Measurements from ENCODE around the gene IL31.

The IL31 gene

DNA sequence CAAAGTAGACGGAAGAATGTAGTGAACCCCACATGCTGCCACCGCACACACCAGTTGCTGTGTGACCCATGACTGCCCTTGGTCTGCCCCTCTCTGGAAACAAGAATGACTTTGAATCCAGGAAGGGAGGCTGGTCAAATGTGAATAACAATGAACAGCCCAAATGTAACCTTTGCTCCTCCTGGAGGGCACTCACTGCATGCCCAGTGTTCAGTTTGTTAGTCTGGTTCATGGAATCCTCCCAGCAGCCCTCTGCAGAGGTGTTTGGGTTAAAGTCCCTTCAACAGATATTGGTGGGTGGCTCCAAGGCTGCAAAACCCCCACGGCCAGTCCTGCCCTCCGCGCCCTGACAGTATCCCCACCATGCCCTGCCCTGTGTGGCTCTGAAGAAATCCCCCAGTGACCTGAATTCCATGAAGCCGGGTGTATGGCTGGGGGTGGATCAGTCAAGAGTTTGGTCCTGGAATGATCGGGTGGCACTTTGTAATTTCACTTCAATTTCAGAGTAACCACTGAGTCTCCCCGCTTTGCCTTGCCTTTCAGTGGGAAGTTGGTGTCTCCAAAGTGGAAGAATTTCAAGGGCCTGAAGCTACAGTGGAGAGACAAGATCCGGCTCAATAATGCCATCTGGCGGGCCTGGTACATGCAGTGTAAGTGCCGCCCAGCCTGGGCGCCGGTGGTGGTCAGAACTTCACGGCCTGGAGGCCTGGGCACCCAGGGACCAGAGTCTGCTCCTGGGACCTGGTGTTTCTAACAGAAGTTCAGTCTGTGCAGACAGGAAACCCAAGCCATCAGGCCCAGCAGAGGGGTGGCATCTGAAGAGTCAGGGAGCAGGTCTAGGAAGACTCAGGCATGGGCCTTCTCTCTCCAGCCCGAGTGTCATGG, 47.1 kb downstream of the IL31 start:
- DNase-seq: no peak

DNA sequence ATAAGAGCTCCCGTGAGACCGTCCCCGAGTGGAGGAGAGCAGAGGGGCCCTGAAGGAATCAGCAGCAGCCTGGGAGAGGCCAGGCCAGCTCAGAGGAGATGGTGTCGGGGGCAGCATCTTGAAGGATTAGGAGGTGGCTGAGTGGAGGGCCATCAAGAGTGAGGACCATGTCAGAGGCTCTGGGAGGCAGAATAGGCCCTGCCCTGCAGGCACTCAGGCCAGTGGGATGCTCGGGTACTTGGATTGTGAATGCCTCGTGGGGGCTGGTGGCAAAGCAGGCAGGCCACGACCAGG, 47.7 kb downstream of the IL31 start:
- DNase-seq: no peak

DNA sequence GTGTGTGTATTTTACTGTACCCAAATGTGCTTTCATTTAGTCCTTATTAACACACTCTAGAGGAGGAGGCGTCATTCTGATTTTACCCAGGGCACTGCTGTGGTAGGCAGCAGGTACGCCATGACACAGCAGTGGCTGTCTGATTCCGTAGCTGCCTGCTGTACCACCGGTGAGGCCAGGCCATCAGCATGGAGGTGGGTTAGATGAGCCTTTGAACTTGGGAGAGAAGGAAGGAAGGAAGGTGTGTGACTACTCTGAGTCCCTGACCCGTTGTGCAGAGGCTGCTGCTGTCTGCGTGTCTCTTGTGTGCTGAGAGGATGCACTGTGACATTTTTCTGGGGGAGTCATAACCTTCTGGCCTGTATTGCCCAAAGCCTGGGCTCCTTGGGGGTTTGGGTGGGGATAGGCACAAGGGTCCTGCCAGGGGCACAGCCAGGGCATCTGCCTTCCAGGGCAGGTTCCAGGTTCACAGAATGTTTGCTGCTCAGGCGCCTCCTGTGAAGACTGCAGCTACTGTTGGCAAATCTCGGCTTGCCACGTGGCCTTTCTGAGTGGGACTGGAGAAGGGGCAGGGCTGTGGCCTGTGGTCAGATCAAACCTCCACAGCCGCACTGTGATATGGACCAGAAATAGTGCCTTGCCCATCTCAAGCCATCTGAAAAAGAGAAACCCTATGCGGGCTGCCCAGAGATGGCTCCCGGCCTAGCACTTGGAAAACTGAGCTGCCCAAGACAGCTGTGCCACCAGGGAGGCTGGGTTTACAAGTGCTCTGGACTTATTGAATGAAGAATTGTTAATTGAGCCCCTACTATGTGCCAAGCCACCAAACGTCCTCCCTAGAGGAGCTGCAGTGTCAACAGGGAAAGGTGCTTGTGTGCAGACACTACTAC, 48.3 kb downstream of the IL31 start:
- DNase-seq: no peak

DNA sequence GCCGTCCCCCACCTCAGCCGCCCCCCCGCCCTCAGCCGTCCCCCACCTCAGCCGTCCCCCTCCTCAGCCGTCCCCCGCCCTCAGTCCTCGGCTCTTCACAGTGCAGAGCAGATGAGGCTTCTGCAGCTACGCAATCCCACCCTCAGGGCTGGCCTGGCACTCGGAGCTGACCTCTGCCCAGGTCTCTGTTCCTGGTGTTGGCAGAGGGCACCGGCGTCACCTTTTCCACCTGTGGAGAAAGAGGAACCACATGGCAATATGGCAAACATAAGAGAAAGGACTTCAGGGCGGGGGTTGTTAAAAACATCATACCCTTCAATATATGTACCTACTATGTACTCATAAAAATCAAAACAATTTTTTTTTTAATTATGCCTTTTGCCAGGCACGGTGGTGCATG, 49.7 kb downstream of the IL31 start:
- no peak for DNase-seq

DNA sequence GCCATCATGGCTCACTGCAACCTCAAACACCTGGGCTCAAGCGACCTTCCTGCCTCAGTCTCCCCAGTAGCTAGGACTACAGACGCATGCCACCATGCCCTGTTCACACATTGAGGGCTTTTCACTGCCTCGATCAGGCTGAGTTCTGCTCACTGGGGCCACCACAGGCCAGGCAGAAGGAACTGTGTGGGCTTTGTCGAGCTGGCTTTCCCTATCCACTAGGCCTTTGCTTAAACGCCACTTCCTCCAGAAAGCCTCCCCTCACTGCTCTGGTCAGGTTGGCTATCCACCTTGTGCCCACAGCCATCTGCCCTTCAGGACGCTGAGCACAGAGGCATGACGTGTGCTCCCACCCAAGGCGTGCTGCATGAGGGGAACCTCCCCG, 50.3 kb downstream of the IL31 start:
- DNase-seq: no peak

DNA sequence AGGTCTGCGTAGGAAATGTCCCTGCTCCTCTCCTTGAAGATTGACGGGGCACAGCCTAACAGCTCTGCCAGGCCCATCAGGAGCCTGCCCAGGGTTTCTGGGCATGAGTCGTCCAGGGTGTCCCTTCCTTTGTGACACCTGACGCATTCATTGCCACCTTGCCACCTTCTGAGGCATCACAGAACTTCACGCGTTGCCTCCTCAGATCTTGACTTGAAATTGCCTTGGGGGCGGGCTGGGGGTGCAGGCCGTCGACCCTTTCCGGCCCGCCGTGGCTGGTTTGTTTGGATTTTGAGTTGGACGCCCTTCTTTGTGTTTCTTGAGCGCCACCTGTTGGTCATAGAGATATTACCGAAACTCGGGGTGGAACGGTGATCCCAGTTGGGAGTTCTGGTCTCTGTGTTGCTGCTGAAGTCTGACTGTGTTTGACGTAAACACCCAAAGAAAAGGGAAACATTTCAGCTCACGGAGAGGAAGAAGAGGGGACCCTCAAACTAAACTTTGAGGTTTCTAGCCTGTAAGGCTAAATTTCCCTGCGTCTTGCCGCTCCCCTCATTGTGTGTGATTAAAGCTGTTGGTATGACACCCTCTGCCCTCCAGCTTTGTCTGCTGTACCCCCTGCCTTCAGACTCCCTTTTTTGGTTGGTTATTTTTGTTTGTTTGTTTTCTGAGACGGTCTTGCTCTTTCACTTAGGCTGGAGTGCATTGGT, 50.8 kb downstream of the IL31 start:
- DNase-seq: peak; percentile 4
